HG02759 (cell line): ENCODE results near the gene TNIP1.

Source experiments
- ATAC-seq: cut with Tn5 transposase; IDR thresholded peaks from one replicate; pipeline ENCODE4 v1.9.1; 2021; ENCODE audit warnings: mild to moderate bottlenecking, moderate library complexity; ENCODE audit not compliant: unreplicated experiment

The TNIP1 gene

DNA sequence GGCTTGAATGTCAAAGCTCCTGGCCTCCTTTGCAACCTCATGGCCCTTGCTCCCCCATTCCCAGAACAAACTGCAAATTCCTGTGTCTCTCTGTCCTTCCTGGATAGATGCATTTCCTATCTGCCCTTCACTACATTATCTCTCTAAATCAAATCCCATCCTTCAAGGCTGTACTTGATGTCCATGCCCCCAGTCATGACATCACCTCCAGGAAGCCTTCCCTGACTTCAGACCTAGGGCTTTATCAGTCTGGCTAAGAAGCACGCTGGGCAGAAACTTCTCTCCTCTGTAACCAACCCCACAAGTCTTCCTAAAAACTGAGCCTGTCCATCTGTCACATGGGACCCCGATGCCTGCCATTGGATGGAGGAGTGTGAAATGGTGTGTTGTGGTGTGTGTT lies 25.7 kb upstream of the TNIP1 start:
- no peak for ATAC-seq

DNA sequence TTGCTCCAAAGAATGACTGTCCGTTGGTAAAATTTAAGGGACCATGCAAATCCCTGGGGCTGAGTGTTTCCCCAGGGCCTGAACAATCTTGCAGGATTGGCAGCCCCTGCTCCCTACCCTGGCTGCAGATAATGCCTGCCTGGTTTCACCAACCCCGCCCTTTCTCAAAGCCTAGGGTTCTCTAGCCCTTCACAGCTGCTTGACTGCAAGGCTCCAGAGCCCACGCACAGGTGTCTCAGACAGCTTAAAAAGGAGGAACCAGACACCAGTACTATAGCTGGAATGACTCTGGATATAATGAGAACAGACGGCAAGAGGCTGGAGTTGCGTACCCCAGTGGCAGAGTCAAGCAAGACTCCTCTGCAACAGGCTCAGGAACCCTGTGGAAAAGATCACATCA lies 25.2 kb upstream of the TNIP1 start:
- no peak for ATAC-seq

DNA sequence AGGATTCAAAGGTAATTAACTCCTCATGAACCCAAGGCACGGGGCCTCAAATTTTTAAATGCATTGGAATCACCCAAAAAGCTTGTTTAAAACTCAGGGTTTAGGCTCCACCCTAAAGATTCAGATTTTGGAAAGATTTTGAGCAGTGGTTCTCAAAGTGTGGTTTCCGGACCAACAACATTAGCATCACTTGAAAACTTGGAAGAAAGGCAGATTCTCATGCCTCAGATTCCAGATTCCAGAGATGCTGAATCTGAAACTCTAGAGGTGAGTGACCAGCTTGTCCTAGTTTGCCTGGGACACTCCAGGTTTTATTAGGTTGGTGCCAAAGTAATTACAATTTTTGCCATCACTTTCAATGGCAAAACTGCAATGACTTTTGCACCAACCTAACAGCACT lies 24.7 kb upstream of the TNIP1 start:
- no peak for ATAC-seq

DNA sequence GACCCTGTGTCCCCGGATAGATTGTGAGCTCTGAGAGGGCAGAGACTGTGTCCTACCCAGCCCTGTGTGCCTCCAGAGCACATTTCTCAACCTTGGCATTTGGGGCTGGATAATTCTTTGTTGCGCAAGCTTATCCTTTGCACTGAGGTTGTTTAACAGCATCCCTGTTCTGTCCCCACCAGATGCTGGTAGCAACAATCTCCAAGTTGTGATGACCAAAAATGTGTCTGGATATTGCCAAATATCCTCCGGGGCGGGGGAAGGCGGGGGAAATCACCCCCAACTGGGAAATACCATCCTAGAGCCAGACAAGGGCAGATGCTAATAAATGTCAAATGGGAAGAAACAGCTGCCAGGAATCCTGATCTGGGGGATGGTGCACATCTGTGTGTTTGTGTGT lies 24.0 kb upstream of the TNIP1 start:
- no peak for ATAC-seq

DNA sequence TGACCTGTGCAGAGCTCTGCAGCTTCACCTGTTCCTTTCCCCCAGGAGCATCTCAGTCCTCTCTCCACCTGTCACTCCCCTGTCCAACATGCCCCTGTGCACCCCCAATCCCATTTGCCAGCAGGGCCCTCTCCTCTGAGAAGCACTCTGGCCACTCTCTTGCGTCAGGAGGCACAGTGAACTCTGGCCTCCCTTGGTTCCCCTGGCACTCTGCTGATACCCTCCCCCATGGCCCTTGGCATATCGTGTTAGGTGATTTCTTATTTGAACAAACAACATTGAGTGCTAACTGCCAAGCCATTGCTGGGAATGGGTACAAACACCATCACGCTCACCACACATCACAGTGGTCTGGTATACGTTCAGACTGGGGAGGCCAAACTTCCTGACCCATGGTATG lies 20.9 kb upstream of the TNIP1 start:
- no peak for ATAC-seq

DNA sequence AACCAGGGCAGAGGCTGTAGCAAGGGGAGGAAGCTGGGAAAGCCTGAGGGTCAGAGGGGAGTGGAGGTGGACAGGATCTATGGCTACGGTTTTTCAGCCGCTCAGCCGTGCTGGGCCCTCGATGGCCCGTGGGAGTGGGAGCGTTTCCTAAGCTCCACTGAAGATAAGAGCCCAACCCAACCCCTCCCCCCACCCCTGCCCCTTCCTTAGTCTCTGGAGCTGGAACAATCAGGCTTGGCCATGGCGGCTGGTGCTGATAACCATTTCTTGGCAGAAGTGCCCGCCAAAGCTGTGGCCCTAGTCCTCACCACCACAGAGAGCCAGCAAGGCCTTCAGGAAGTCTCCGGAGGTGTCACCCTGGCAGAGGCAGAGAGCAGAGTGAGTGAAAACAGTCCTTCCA lies 20.3 kb upstream of the TNIP1 start:
- ATAC-seq = no peak

DNA sequence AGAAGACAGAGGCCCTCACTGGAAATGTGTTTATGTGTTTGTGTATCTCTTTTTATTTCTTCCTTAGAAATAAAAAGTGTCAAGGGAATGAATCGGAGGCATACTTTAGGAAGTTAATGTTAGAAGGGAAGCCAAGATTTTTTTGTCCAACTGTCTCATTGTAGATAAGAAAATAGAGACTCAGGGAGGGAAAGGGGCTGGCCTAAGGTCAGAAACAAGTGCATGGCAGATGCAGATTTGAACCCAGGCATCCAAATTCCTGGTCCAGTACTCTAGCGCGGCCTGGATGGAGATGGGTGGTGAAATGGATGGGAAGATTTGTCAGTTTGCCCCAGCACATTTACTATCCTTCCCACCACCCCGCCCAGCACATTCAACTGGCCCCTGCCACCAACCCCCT lies 19.8 kb upstream of the TNIP1 start:
- ATAC-seq = no peak

DNA sequence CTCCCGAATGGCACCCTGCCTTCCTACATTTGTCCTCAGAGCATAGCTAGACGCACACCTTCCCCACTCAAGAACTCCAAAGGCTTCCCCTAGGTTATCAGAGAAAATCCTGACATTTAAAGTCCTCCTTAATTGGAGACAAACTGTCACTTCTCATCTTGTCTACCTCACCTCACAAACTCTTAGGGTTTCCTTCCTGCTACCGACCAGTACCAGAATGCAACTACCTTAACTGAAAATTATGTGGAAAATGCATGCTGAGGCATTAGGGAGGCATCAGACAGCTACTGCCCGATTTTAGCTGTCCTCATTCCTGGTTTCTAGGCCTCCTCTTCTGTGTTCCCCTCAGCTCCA lies 17.9 kb upstream of the TNIP1 start:
- no peak for ATAC-seq

DNA sequence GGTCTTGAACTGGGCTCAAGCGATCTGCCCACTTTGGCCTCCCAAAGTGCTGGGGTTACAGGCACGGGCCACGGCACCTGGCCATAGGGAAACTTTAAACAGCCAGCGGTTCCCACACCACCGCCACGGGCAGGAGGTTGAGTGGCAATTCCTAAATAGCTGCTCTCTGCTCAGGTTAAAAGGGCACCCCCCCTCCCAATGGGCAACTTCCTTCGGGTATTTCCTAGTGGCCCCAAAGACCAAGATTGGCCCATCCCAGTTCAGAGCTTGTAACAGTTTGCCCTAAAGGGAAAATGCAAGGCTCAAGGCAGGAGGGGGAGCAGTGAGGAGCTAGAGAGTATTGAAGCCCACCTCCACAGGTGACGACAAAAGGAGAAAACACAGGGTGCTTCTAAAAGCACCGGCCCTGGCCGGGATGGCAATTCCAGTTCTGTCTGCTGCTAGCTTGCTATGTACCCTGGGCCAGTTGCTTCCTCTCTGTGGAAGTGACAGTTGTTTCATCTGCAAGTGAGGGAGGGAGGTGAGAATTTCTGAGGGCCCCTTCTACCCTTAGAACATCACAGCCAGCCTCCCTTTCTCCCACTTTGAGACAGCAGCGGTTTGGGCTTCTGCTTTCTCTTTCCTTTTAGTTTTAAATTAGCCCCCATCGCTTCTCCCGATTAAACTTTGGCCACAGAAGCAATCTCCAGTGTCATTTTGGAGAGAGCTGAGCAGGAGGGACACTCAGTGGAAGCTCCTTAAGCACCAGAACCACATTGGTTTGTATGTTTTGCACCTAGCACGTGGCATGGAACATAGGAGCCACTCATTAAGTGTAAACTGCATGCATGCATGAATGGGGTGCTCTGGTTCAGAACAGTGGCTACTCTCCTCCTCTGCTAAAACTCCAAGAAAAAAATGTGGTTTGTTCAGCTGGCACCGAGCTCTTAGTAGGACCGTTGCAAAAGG lies 17.3 kb upstream of the TNIP1 start:
- peak; percentile 50 for ATAC-seq

DNA sequence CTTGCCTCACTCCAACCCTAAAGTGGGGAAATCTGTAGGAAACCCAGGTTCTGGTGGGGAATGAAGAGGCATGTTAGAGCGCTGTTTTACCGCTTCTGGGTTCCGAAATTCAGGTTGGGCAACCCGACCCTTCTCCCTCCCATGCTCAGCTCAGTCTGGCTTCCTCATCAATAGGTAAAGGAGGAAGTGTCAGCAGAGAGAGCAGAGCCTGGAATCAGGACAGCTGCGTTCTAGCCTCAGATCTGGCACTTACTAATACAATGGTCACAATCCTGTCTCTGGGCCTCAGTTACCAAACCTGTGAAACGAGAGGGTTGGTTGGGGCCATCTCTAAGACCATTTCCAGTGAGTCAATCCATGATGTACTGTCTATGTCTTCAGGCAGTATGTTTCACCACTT lies 16.2 kb upstream of the TNIP1 start:
- ATAC-seq = no peak

DNA sequence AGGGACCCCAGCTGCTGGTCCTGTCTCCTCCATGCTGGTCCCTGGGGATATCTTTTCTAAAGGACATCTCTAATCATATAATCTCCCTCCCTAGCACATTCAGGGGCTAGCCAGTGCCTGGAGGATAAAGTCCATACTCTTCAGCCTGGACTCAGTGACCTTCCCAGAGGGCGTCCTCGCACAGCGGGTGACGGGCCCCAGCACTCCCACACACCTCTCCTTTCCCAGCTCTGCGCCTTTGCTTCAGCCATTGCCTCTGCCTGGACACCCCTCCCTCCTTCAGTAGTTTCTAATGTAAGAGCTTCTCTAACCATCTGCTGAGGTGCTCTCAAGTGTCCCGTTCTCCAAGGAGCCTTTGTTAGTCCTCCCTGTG lies 15.2 kb upstream of the TNIP1 start:
- ATAC-seq = no peak

DNA sequence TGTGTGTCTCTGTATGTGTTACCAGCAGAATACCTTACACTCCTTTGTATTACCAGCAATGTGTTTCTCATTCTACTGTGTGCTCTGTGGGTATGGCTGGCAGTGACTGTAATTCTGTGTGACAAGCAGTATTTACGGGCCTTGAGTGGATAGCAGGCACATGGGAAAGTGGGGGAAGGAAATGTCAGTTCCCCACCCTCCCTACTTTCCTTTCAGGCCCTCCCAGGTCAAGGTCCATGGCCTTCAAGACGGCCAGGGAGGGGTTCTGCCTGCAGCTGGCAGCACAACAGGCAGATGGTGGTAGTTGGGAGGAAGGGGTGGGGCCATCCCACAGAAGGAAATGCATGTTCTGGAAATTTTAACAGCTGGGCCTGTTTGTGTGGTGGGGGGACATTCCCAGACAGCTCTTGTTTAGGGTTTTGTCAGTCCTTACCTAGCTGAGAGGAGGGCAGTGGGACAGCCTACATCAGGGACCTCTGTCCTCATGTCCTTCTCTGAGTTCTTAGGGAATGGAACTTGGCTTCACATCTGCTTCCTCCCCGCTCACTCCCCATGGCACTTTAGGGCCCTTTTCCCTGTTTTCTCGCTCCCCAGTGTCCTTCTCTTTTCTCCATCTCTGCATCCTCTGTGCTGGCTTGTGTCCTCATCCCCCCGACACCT lies 14.6 kb upstream of the TNIP1 start:
- no peak for ATAC-seq

DNA sequence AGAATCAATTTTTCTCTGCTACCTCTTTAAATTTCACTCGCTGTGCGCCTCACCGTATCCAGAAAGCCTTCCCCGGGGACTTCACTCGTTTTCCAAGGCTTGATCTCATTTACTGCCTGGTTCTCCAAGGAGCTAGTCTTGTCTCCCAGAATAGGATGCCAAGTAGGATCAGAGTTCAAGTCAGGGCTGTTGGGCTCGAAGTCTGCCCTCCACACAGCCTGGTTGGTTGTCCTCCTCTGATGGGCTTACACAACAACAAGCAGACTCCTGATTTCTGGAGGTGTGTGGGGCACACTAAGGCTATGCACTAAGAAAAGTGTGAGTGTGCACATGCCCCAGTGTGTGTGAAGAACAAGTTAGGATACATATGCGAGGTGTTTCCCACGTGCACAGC lies 14.0 kb upstream of the TNIP1 start:
- ATAC-seq = no peak

DNA sequence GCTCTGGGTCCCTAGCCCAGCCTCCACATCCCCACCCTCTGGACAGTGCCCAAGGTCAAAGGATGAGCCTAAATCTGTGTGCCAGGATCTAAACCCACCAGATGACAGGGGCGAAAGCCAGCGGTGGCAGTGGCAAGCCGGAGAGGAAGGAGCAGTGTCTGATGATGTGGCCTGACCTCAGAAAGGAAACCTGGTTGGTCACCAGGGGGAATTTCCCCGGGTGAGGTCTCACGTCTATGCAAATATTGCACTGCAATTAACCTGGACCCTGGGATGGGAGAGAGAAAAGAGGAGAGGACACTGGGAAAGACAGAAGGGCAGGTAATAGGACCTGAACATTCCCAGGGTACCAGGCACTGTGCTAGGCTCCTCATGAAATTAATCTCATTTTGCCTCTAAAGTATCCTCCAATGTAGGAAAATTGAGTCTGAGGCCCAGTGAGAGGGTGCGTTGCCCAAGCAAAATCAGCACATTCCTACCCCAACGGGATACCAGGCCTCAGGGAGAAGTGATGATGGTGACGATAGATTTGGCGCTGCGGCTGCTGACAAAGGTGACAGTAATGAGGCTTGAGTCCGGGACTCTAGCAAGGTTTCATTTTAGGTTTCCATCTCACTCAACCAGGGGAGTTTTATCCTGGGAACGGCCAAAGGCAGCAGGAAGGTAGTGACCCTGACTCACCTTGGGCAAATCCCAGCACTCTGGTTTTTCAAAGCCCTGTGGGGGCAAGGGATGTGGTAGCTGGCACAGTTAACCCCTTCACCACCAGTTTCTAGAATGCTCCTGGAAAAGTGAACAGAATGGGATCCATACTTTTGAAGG lies 13.4 kb upstream of the TNIP1 start:
- ATAC-seq = peak; percentile 75

DNA sequence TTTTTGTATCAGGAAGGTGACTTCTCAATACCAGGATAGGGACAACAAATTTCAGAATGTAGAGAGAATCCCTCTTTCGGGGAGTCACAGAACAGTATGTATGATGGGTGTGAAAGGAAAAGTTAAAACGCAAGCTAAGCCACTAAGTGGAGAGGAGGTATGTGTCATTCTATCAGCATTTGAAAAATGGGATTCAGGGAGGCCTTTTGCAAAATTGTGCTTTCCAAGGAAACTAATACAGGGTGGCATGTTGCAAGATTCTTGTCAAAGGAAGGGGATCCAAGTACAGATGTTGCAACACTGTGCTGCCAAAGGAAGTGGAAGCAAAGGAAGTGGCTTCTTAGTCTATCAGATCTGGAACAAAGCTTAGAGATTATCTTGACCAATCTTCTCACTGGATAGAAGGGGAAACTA lies 12.6 kb upstream of the TNIP1 start:
- ATAC-seq = peak; percentile 9

DNA sequence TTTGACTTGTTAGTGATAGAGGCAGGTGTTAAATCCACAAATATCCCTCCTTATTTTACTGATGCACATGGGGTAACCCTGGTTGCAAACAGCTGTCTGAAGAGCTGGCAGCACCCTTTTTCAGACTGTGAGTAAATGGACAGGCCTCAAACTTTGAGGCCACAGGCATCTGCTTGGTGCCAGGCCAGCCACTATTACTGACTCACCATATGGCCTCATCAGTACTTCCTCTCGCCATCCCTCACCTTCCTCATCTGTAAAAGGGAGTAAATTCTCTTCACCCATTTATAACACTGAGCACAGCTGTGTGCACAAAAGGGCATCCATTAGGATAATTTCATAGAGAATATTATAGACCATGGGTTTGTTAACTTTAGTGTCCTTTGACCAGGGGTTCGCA lies 11.9 kb upstream of the TNIP1 start:
- ATAC-seq = no peak

DNA sequence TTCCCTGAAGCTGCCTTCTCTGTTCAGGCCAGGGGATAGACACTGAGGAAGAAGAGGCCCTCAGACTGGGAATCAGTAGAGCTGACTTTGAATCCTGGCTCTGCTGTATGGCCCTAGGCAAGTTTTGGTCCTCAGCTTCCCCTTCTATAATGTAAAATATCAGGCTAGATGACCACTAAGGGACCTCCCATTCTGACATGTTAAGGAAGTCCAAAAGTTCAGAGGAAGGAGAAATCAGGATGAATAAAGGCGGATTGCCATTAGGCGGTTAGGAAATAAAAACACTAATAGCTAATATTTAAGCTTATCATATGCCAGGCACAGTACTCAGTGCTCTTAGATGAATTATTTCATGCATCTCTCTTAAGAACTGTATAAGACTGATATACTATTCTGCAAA lies 8.9 kb upstream of the TNIP1 start:
- no peak for ATAC-seq

DNA sequence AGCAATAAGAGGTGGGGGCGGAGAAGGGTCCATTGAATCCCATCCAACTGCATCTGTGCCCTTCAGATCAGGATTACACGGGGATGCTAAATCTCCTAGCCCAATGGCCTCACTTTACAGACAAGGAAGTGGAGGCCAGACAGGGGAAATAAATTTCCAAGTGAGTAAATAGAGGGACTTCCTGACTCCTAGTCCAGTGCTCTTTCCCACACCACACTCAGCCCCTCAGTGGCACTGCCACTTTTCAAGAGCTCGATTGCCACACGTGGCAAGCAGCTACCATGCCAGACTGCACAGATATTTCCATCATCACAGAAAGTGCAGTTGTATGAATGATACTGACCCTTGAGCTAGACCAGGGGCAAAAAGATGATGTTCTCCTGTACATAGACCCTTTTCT lies 8.2 kb upstream of the TNIP1 start:
- no peak for ATAC-seq

DNA sequence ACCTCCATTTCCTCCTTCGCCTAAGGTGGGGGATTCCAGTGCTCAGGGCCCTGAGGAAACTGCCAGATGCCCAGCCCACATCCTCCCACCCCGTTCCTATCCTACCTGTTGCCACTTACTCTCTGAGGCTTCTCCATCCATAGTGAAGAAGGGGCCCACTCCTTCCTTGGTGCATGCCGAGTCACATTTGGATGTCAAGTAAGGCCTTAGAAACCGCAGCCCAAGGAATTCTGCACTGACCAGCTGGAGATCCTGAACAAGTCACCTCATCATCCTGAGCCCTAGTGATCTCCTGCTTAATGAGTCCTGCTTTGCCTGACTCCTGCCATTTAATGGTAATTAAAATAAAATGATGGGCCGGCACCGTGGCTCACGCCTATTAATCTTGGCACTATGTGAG lies 6.7 kb upstream of the TNIP1 start:
- ATAC-seq = no peak

DNA sequence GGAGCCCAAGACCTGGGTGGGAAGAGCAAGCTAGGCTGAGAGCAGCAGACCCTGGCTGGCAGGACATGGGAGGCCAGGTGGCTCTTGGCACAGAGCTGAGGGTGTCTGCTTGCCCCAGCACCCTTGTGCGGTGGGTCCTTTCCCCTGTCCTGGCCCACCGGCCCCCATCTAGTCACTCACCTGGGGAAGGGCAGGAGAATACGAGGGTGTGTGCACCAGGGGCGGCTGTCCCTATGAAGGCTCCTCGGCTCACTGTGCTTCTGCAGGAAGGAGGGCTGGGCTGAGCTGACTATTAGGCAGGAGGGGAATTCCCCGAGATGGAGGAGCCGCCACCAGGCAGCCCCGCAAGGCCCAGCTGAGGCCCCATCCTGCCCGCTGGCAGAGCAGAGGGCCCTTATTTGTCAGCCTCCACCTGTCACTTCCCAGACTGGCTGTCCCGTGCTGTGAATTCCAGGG lies 6.1 kb upstream of the TNIP1 start:
- ATAC-seq = peak; percentile 79

DNA sequence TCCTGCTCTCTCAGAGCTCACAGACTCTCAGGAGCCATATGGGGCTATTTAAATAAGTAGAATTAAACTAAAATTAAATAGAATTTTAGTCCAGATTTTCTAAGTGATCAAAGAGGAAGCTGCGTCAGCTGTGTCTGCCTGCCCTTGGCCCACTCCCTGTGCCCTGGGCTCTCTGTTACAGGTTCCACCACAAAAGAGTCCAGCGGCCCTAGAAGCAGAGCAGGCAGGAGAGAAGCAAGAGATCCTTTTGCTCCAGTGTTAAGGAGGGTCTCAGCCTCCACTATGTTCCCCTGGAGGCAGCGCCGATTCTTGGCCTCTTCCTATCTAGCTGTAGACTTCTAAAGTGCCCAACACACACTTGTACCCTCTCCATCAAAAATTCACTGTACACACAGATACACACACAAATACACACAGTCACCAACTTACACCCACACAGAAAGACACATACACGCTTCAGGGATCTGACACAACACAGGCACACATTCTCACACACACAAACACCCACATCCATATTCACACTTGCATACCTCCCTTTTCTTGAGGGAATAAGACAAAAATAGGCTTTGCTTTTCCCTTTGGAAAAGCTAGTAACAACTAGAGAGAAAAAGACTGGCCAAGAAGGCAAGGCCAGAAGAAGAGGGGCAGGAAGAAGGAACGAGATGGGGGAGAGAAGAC lies 5.5 kb upstream of the TNIP1 start:
- ATAC-seq = no peak
